Muscle of arm (tissue), 12 donors: ENCODE data around the gene IFT80. TPM values are rescaled to one million over a fixed set of nuclear protein-coding genes. Genes with fewer than 3 reads are reported as not detected.

ENCODE experiments used
- DNase-seq: peaks from one replicate; pipeline ENCODE4 v3.0.0-alpha.2; 2013
- polyA plus RNA-seq, 12 donors: library from polyadenylated mRNA; unstranded; fragments of 120-200 nt; gene quantifications; one replicate each; pipeline ENCODE4 v1.2.1, GENCODE V29; 2013; ENCODE audit not compliant: insufficient read length in 12 of 12

The IFT80 gene
- polyA plus RNA-seq, 12 donors = 17.0 to 41.0 (median 27.4) TPM; not detected in 1

- DNase-seq = peak; percentile 20
Observed at GRCh38 chr3:160402221-160403027, 3.4 kb upstream of the IFT80 start.

GRCh38 chr3:160401291-160402095 lies 2.5 kb upstream of the IFT80 start:
- peak; percentile 56 for DNase-seq

GRCh38 chr3:160400702-160401150 lies 1.7 kb upstream of the IFT80 start:
- DNase-seq = peak; percentile 19

- DNase-seq = peak; percentile 54
Observed at GRCh38 chr3:160400030-160400701, 1.1 kb upstream of the IFT80 start.

GRCh38 chr3:160398820-160399124 lies 253 bp downstream of the IFT80 start:
- no peak for DNase-seq

- no peak for DNase-seq
Observed at GRCh38 chr3:160395297-160395696, 3.7 kb downstream of the IFT80 start.

GRCh38 chr3:160394009-160394392 lies 5.0 kb downstream of the IFT80 start:
- no peak for DNase-seq

GRCh38 chr3:160393346-160394008 lies 5.5 kb downstream of the IFT80 start:
- no peak for DNase-seq

- DNase-seq = no peak
Observed at GRCh38 chr3:160392798-160393197, 6.2 kb downstream of the IFT80 start.

- no peak for DNase-seq
Observed at GRCh38 chr3:160390565-160391138, 8.4 kb downstream of the IFT80 start.

- no peak for DNase-seq
Observed at GRCh38 chr3:160384639-160385318, 14.2 kb downstream of the IFT80 start.

GRCh38 chr3:160381470-160381869 lies 17.6 kb downstream of the IFT80 start:
- DNase-seq = no peak

- no peak for DNase-seq
Observed at GRCh38 chr3:160379628-160380214, 19.3 kb downstream of the IFT80 start.

- DNase-seq = no peak
Observed at GRCh38 chr3:160378331-160379109, 20.5 kb downstream of the IFT80 start.

- DNase-seq = no peak
Observed at GRCh38 chr3:160376681-160377080, 22.3 kb downstream of the IFT80 start.

GRCh38 chr3:160374925-160375324 lies 24.1 kb downstream of the IFT80 start:
- no peak for DNase-seq

GRCh38 chr3:160374472-160374871 lies 24.6 kb downstream of the IFT80 start:
- no peak for DNase-seq

- DNase-seq = no peak
Observed at GRCh38 chr3:160373655-160374054, 25.4 kb downstream of the IFT80 start.

- no peak for DNase-seq
Observed at GRCh38 chr3:160372780-160373179, 26.2 kb downstream of the IFT80 start.
